ENCODE measurements around the gene SOWAHB.

SOWAHB gene

DNA sequence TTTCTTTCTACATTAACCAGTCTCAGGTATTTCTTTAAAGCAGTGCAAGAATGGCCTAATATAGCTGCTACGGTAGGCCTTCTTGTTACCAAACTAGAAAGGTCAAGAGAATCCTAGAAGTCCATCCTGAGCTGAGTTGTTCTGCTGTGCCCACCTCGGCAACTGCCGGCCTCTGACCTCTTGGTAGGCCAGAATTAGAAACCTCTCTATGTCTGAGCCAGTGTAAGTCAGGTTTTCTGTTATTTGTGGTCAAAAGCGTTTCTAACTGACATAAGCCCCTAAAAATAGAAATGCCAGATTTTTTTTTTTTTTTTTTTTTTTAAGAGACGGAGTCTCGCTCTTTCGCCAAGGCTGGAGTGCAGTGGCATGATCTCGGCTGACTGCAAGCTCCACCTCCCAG, 43.1 kb downstream of the SOWAHB start:
- no peak for DNase-seq (ENCODE audit: insufficient read length, low spot score)
- no peak for FAIRE-seq

DNA sequence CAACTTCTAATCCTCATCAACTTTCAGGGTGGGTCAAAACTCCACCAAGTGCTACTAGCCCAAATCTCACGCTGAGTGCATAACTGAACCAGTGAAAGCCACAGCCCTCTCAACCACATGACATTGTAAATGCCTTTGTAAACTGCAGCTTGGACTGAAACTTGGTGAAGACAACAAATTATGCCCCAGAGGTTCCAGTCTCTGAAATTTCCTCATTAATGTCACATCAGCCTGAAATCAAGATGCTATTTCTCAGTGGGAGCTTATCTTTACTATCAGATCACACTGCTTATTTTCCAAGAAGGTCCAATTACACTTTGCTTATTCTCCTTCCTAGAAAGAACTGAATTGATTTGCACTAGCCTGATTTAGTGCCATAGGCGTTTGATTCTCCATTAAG, 46.6 kb downstream of the SOWAHB start:
- DNase-seq (ENCODE audit: insufficient read length, low spot score) (no peak), FAIRE-seq (no peak)

DNA sequence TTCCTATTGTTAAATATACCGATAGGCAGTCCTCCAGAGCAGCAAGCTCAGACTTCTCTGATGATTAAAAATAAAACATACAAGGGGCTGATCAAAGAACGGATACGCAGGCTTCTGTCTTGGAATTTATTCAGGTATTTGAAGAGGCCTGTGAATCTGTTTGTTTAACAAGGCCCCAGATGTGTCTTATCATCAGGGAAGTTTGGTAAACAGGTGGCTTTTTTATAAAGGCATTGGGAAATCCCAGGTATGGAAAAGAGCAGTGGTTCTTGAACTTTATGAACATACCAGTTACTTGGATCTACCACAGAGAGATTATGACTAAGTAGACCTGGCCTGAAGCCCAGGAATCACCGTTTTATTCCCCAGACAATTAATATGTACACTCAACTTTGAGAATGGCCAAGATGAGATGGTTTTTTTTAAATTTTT, 47.9 kb downstream of the SOWAHB start:
- FAIRE-seq (no peak), DNase-seq (ENCODE audit: insufficient read length, low spot score) (no peak)
